Measurements from ENCODE around the gene RHEBL1. TPM values are rescaled to one million over a fixed set of nuclear protein-coding genes. Genes with fewer than 3 reads are reported as not detected.

Gene RHEBL1
- total RNA-seq, 4 donors from 2014 or later = 1.1 to 3.6 (median 1.6) TPM

- peaks cover 98% of the 10 kb centered on the region for H3K36me3 ChIP-seq
- 98% methylated on average over 11 of the region's 12 CpGs for WGBS
These were observed 25.1 kb downstream of the RHEBL1 start for GRCh38 chr12:49044660-49045059.

GRCh38 chr12:49043856-49044258 is 25.9 kb downstream of the RHEBL1 start:
- no peaks in the 10 kb centered on the region for H3K9me3 ChIP-seq
- H3K4me3 ChIP-seq = no peak overlapping the region
- no peaks in the 10 kb centered on the region for H3K4me1 ChIP-seq
- H3K27me3 ChIP-seq = no peaks in the 10 kb centered on the region
- H3K27ac ChIP-seq = no peak overlapping the region
- peak; percentile 20 to 69 for TF ChIP-seq CTCF (IDR thresholded peaks at IDR 0.05)
- TF ChIP-seq POLR2A (IDR thresholded peaks at IDR 0.05) = no peak
- peak in 1 of 2 donors; percentile 83 for DNase-seq (ENCODE audit: low spot score in 2 of 2)
- WGBS = 54% methylated on average over 11 of the region's 11 CpGs
- peaks cover 98% of the 10 kb centered on the region for H3K36me3 ChIP-seq

More at GRCh38 chr12:49044660-49045059, 25.1 kb downstream of the RHEBL1 start:
- Histone ChIP-seq H3K4me3 (no peak overlapping the region), H3K9me3 (no peaks in the 10 kb centered on the region), H3K27ac (no peak overlapping the region), H3K4me1 (no peaks in the 10 kb centered on the region), H3K27me3 (no peaks in the 10 kb centered on the region)
- TF ChIP-seq POLR2AphosphoS5 (IDR thresholded peaks at IDR 0.05) = no peak
- no peak for TF ChIP-seq EP300 (IDR thresholded peaks at IDR 0.05)
- no peak for TF ChIP-seq CTCF (IDR thresholded peaks at IDR 0.05)
- TF ChIP-seq POLR2A (IDR thresholded peaks at IDR 0.05) = no peak
- DNase-seq (ENCODE audit: low spot score in 2 of 2) = no peak

- H3K36me3 ChIP-seq = peaks cover 98% of the 10 kb centered on the region
These were observed 26.5 kb downstream of the RHEBL1 start for GRCh38 chr12:49043241-49043640.

GRCh38 chr12:49041881-49042484 is 27.8 kb downstream of the RHEBL1 start:
- H3K36me3 ChIP-seq = peaks cover 100% of the 10 kb centered on the region
- H3K27me3 ChIP-seq = no peaks in the 10 kb centered on the region
- 73% methylated on average over 10 of the region's 18 CpGs for WGBS
- no peak for TF ChIP-seq POLR2A (IDR thresholded peaks at IDR 0.05)
- TF ChIP-seq POLR2AphosphoS5 (IDR thresholded peaks at IDR 0.05) = no peak
- TF ChIP-seq EP300 (IDR thresholded peaks at IDR 0.05) = no peak
- no peak for TF ChIP-seq CTCF (IDR thresholded peaks at IDR 0.05)
- H3K4me3 ChIP-seq = no peak overlapping the region
- no peak overlapping the region for H3K27ac ChIP-seq
- H3K4me1 ChIP-seq = no peaks in the 10 kb centered on the region
- DNase-seq (ENCODE audit: low spot score in 2 of 2) = no peak
- H3K9me3 ChIP-seq = no peaks in the 10 kb centered on the region

More at GRCh38 chr12:49043241-49043640, 26.5 kb downstream of the RHEBL1 start:
- 85% methylated on average over 4 of the region's 4 CpGs for WGBS
- H3K27me3 ChIP-seq = no peaks in the 10 kb centered on the region
- TF ChIP-seq CTCF (IDR thresholded peaks at IDR 0.05) (no peak), EP300 (IDR thresholded peaks at IDR 0.05) (no peak)
- no peak overlapping the region for H3K4me3 ChIP-seq
- DNase-seq (ENCODE audit: low spot score in 2 of 2) = no peak
- no peak overlapping the region for H3K27ac ChIP-seq
- no peaks in the 10 kb centered on the region for H3K4me1 ChIP-seq
- H3K9me3 ChIP-seq = no peaks in the 10 kb centered on the region

GRCh38 chr12:49041036-49041880 is 28.5 kb downstream of the RHEBL1 start:
- Histone ChIP-seq H3K9me3 (no peaks in the 10 kb centered on the region), H3K4me3 (no peak overlapping the region), H3K4me1 (no peaks in the 10 kb centered on the region), H3K36me3 (peaks cover 99% of the 10 kb centered on the region), H3K27me3 (no peaks in the 10 kb centered on the region), H3K27ac (no peak overlapping the region)
- no peak for TF ChIP-seq POLR2A (IDR thresholded peaks at IDR 0.05)
- no peak for TF ChIP-seq CTCF (IDR thresholded peaks at IDR 0.05)
- TF ChIP-seq EP300 (IDR thresholded peaks at IDR 0.05) = no peak
- TF ChIP-seq POLR2AphosphoS5 (IDR thresholded peaks at IDR 0.05) = no peak
- DNase-seq (ENCODE audit: low spot score in 2 of 2) = no peak
- 85% methylated on average over 22 of the region's 31 CpGs for WGBS

All from suprapubic skin (tissue), 4 donors.